Fibroblast of lung (primary cell): ENCODE results near the gene NLGN1. TPM values are rescaled to one million over a fixed set of nuclear protein-coding genes. Genes with fewer than 3 reads are reported as not detected.

Experiments used
- DNase-seq, 2 donors: peaks; one replicate each; pipeline versions ENCODE4 v3.0.0 to v3.0.0-alpha.2; 2010; ENCODE audit warnings: low read depth in 2 of 2
- H2AFZ ChIP-seq: 2 replicates; pipeline ENCODE4 v1.5.1; 2012; ENCODE audit warnings: low read length, control low read depth, inconsistent platforms
- H3K27ac ChIP-seq: 2 replicates; pipeline ENCODE4 v1.5.1; 2011; ENCODE audit warnings: low read length, control low read depth; ENCODE audit not compliant: insufficient read depth
- H3K27me3 ChIP-seq: 2 replicates; pipeline ENCODE4 v1.5.1; 2011; ENCODE audit warnings: mild to moderate bottlenecking, low read length; ENCODE audit not compliant: control insufficient read depth, insufficient read depth
- H3K36me3 ChIP-seq: 2 replicates; pipeline ENCODE4 v1.5.1; 2011; ENCODE audit warnings: low read length; ENCODE audit not compliant: control insufficient read depth, insufficient read depth
- H3K4me1 ChIP-seq: 2 replicates; pipeline ENCODE4 v1.5.1; 2011; ENCODE audit warnings: low read length; ENCODE audit not compliant: control insufficient read depth, insufficient read depth; ENCODE audit errors: extremely low read depth
- H3K4me2 ChIP-seq: 2 replicates; pipeline ENCODE4 v1.5.1; 2011; ENCODE audit warnings: low read length, control low read depth; ENCODE audit not compliant: insufficient read depth; ENCODE audit errors: extremely low read depth
- H3K4me3 ChIP-seq, 4 experiments: fragments of 200-600 bp in 1 of 4; sonication (generic) in 1 of 4; replicated peaks in 1 of 4; 2 replicates each; pipeline ENCODE4 v1.5.1; 2011 to 2016; ENCODE audit warnings: low read length in 4 of 4, low read depth in 3 of 4, mild to moderate bottlenecking in 3 of 4, control low read depth in 2 of 4, inconsistent platforms in 1 of 4, mixed read lengths in 1 of 4; ENCODE audit not compliant: insufficient read depth in 1 of 4; ENCODE audit errors: control extremely low read depth in 1 of 4
- H3K79me2 ChIP-seq: 2 replicates; pipeline ENCODE4 v1.5.1; 2012; ENCODE audit warnings: mild to moderate bottlenecking, low read length, inconsistent platforms; ENCODE audit not compliant: control insufficient read depth, insufficient read depth
- H3K9ac ChIP-seq: 2 replicates; pipeline ENCODE4 v1.5.1; 2011; ENCODE audit warnings: mild to moderate bottlenecking, low read length, control low read depth; ENCODE audit not compliant: insufficient read depth
- H3K9me3 ChIP-seq: 2 replicates; pipeline ENCODE4 v1.5.1; 2012; ENCODE audit warnings: low read depth, low read length; ENCODE audit not compliant: control insufficient read depth, insufficient read depth
- H4K20me1 ChIP-seq: 2 replicates; pipeline ENCODE4 v1.5.1; 2011; ENCODE audit warnings: low read length; ENCODE audit not compliant: control insufficient read depth, insufficient read depth; ENCODE audit errors: extremely low read depth
- CTCF ChIP-seq, 2 donors: IDR thresholded peaks in 1 of 2; conservative IDR thresholded peaks in 1 of 2; 1 replicate in 1 of 2; 2 replicates in 1 of 2; pipeline ENCODE4 v1.5.1; 2011 to 2012; ENCODE audit warnings: low read length in 2 of 2, control low read depth in 1 of 2, inconsistent platforms in 1 of 2, low read depth in 1 of 2, mild to moderate bottlenecking in 1 of 2
- EZH2 ChIP-seq: IDR thresholded peaks from 2 replicates; pipeline ENCODE4 v1.5.1; 2012; ENCODE audit warnings: low read length, control low read depth, mild to moderate bottlenecking; ENCODE audit errors: missing control alignments
- polyA plus RNA-seq, 2 donors: library from polyadenylated mRNA; depleted of rRNA in 1 of 2; stranded (reverse) in 1 of 2; unstranded in 1 of 2; fragments of >200 nt; gene quantifications; 2 replicates each; pipeline ENCODE4 v1.2.1, GENCODE V29; 2011 to 2012; ENCODE audit warnings: missing spikeins in 1 of 2
- total RNA-seq: library from RNA; depleted of rRNA; stranded (reverse); fragments of >200 nt; gene quantifications from 2 replicates; pipeline ENCODE4 v1.2.1, GENCODE V29; 2014

NLGN1 gene
- total and polyA plus RNA-seq, 2 donors (not counting 1 experiment from before 2014, with no cell fraction given) = 0.61 to 2.1 TPM

GRCh38 chr3:173943264-173943663 is 545.7 kb downstream of the NLGN1 start:
- no peak for TF ChIP-seq CTCF (conservative IDR thresholded peaks at IDR 0.05 in 1 of 2, IDR thresholded peaks at IDR 0.05 in 1 of 2; ENCODE audit: low read depth in 1 of 2, low read length in 2 of 2)
- TF ChIP-seq EZH2 = no peak
- Histone ChIP-seq H3K4me1 (no peaks in the 10 kb centered on the region), H3K27me3 (no peaks in the 10 kb centered on the region), H3K9ac (no peak overlapping the region), H3K79me2 (no peaks in the 10 kb centered on the region), H3K9me3 (no peaks in the 10 kb centered on the region), H4K20me1 (no peaks in the 10 kb centered on the region), H3K4me2 (no peak overlapping the region), H2AFZ (no peak overlapping the region), H3K4me3 (no peak overlapping the region), H3K36me3 (no peaks in the 10 kb centered on the region), H3K27ac (no peak overlapping the region)
- no peak for DNase-seq

- H3K79me2 ChIP-seq = no peaks in the 10 kb centered on the region
- no peak overlapping the region for H3K4me3 ChIP-seq
- DNase-seq = no peak
- no peaks in the 10 kb centered on the region for H4K20me1 ChIP-seq
- H3K9ac ChIP-seq = no peak overlapping the region
- H3K4me1 ChIP-seq = no peaks in the 10 kb centered on the region
- no peak overlapping the region for H3K4me2 ChIP-seq
- H3K27me3 ChIP-seq = no peaks in the 10 kb centered on the region
- no peak overlapping the region for H2AFZ ChIP-seq
- no peak overlapping the region for H3K27ac ChIP-seq
- H3K36me3 ChIP-seq = no peaks in the 10 kb centered on the region
- TF ChIP-seq EZH2 = no peak
- TF ChIP-seq CTCF (conservative IDR thresholded peaks at IDR 0.05 in 1 of 2, IDR thresholded peaks at IDR 0.05 in 1 of 2; ENCODE audit: low read depth in 1 of 2, low read length in 2 of 2) = no peak
- no peaks in the 10 kb centered on the region for H3K9me3 ChIP-seq
Measured at GRCh38 chr3:173945170-173945569, 547.6 kb downstream of the NLGN1 start.

GRCh38 chr3:173945806-173946205 is 548.3 kb downstream of the NLGN1 start:
- no peaks in the 10 kb centered on the region for H3K9me3 ChIP-seq
- no peaks in the 10 kb centered on the region for H3K4me1 ChIP-seq
- no peaks in the 10 kb centered on the region for H3K79me2 ChIP-seq
- H3K4me3 ChIP-seq = no peak overlapping the region
- H3K27me3 ChIP-seq = no peaks in the 10 kb centered on the region
- no peak overlapping the region for H3K4me2 ChIP-seq
- no peaks in the 10 kb centered on the region for H4K20me1 ChIP-seq
- TF ChIP-seq CTCF (conservative IDR thresholded peaks at IDR 0.05 in 1 of 2, IDR thresholded peaks at IDR 0.05 in 1 of 2; ENCODE audit: low read depth in 1 of 2, low read length in 2 of 2) (no peak), EZH2 (no peak)
- H3K36me3 ChIP-seq = no peaks in the 10 kb centered on the region
- H2AFZ ChIP-seq = no peak overlapping the region
- no peak overlapping the region for H3K9ac ChIP-seq
- no peak for DNase-seq
- H3K27ac ChIP-seq = no peak overlapping the region
